ENCODE results near the gene NOP53. TPM values are rescaled to one million over a fixed set of nuclear protein-coding genes. Genes with fewer than 3 reads are reported as not detected.
A peak's percentile ranks its signal among the peaks of the same experiment; 100 is the strongest.
"Not testable (repeated sequence)": the region's sequence is repeated elsewhere in the genome, so short reads cannot be mapped to it uniquely, and the experiment has no call there.

NOP53 gene
- total RNA-seq, 4 donors from 2014 or later: 141 to 262 (median 150) TPM

DNA sequence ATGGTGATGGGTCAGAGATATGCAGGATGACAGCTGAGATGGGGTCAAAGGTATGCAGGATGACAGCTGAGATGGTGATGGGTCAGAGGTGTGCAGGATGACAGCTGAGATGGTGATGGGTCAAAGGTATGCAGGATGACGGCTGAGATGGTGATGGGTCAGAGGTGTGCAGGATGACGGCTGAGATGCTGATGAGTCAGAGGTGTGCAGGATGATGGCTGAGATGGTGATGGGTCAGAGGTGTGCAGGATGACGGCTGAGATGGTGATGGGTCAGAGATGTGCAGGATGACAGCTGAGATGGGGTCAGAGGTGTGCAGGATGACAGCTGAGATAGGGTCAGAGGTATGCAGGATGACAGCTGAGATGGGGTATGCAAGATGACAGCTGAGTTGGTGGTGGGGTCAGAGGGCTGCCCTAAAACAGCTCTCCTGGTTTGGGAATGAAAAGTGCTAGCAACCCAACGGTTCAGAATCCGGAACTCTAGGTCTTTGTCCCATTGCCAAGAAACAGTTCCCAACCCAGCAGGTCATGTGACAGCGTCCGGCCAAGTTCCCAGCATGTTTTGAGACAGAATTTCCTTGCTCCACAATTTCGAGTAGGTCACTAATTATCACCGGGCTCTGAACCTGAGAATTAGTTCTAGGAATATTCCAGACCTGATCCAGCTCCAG, 36.4 kb downstream of the NOP53 start:
- H3K27ac ChIP-seq: peak overlapping the region; percentile 93 to 99 (median 95)
- H3K27me3 ChIP-seq: no peaks in the 10 kb centered on the region
- DNase-seq: peak in 1 of 2 donors; percentile 39
- no peaks in the 10 kb centered on the region for H3K9me3 ChIP-seq
- peaks cover 0 to 44% of the 10 kb centered on the region in 2 donors for H3K36me3 ChIP-seq
- TF ChIP-seq, protein P1, sequence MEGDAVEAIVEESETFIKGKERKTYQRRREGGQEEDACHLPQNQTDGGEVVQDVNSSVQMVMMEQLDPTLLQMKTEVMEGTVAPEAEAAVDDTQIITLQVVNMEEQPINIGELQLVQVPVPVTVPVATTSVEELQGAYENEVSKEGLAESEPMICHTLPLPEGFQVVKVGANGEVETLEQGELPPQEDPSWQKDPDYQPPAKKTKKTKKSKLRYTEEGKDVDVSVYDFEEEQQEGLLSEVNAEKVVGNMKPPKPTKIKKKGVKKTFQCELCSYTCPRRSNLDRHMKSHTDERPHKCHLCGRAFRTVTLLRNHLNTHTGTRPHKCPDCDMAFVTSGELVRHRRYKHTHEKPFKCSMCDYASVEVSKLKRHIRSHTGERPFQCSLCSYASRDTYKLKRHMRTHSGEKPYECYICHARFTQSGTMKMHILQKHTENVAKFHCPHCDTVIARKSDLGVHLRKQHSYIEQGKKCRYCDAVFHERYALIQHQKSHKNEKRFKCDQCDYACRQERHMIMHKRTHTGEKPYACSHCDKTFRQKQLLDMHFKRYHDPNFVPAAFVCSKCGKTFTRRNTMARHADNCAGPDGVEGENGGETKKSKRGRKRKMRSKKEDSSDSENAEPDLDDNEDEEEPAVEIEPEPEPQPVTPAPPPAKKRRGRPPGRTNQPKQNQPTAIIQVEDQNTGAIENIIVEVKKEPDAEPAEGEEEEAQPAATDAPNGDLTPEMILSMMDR (IDR thresholded peaks at IDR 0.05 in 4 of 5, conservative IDR thresholded peaks at IDR 0.05 in 1 of 5): no peak
- TF ChIP-seq POLR2A (IDR thresholded peaks at IDR 0.05): no peak
- intact Hi-C loops (cut with DNase I; ENCODE audit: low total_unique reads) (loop anchor here (5.0 kb wide), 1 partner anchor 269 kb away; no protein-coding TSS in a partner anchor), in situ Hi-C loops (cut with MboI; ENCODE audit: low sequenced_read_pairs in 4 of 4) (no loop called here)
- no peak for ATAC-seq
- H3K4me3 ChIP-seq: no peak overlapping the region
- H3K4me1 ChIP-seq: peaks cover 47 to 49% of the 10 kb centered on the region in 2 donors

GRCh38 chr19:47786566-47786965, 41.2 kb downstream of the NOP53 start:
- in situ Hi-C loops (cut with MboI; ENCODE audit: low sequenced_read_pairs in 4 of 4): loop anchor here in 1 of 4 donors (5.0 kb wide), 1 partner anchor 74 kb away; the partner anchor contains the start of gene EHD2
- peaks cover 29 to 32% of the 10 kb centered on the region in 2 donors for H3K4me1 ChIP-seq
- ATAC-seq: peak; percentile 93 to 97
- intact Hi-C loops (cut with DNase I; ENCODE audit: low total_unique reads): no loop called here
- H3K9me3 ChIP-seq: no peaks in the 10 kb centered on the region
- DNase-seq: peak; percentile 64 to 85
- peak overlapping the region; percentile 58 to 81 (median 74) for H3K27ac ChIP-seq
- TF ChIP-seq, protein P1 (IDR thresholded peaks at IDR 0.05 in 4 of 5, conservative IDR thresholded peaks at IDR 0.05 in 1 of 5): no peak
- no peak for TF ChIP-seq POLR2A (IDR thresholded peaks at IDR 0.05)
- no peaks in the 10 kb centered on the region for H3K27me3 ChIP-seq
- peaks cover 0 to 33% of the 10 kb centered on the region in 2 donors for H3K36me3 ChIP-seq
- H3K4me3 ChIP-seq: no peak overlapping the region

GRCh38 chr19:47787307-47787706, 42.0 kb downstream of the NOP53 start:
- ATAC-seq: peak; percentile 57 to 68
- in situ Hi-C loops (cut with MboI; ENCODE audit: low sequenced_read_pairs in 4 of 4): loop anchor here in 1 of 4 donors (5.0 kb wide), 1 partner anchor 75 kb away; the partner anchor contains the start of gene EHD2
- intact Hi-C loops (cut with DNase I; ENCODE audit: low total_unique reads); H3K4me3 ChIP-seq; H3K9me3 ChIP-seq; H3K27me3 ChIP-seq: not testable (repeated sequence)
- DNase-seq: peak in 1 of 2 donors; percentile 50
- Histone ChIP-seq H3K27ac (peak overlapping the region; percentile 58 to 81 (median 74)), H3K4me1 (peaks cover 22 to 24% of the 10 kb centered on the region in 2 donors), H3K36me3 (peaks cover 0 to 31% of the 10 kb centered on the region in 2 donors)

DNA sequence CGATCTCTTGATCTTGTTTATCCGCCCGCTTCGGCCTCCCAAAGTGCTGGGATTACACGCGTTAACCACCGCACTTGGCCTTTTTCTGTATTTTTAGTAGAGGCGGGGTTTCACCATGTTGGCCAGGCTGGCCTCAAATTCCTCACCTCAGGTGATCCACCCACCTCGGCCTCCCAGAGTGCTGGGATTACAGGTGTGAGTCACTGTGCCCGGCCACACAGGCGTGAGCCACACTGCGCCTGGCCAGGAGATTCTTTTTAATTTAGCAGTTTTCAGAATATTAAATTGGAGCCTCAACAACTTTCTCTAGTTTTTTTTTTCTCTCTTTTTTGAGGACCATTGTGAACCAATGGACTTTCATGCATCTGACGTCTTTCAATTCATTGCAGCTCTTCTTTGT, 44.5 kb downstream of the NOP53 start:
- ATAC-seq; DNase-seq; H3K9me3 ChIP-seq; H3K27me3 ChIP-seq; H3K27ac ChIP-seq; H3K4me3 ChIP-seq; intact Hi-C loops (cut with DNase I; ENCODE audit: low total_unique reads): not testable (repeated sequence)
- H3K4me1 ChIP-seq: peaks cover 13 to 16% of the 10 kb centered on the region in 2 donors
- H3K36me3 ChIP-seq: peaks cover 0 to 11% of the 10 kb centered on the region in 2 donors
- in situ Hi-C loops (cut with MboI; ENCODE audit: low sequenced_read_pairs in 4 of 4): loop anchor here in 2 of 4 donors (5.0 kb wide), 1 partner anchor 78 kb away; the partner anchor contains the start of gene EHD2 (in 2 of the 2)

GRCh38 chr19:47790398-47790814, 45.1 kb downstream of the NOP53 start:
- H3K36me3 ChIP-seq: peaks cover 0 to 7% of the 10 kb centered on the region in 2 donors
- no peak overlapping the region for H3K27ac ChIP-seq
- H3K27me3 ChIP-seq: no peaks in the 10 kb centered on the region
- no peak overlapping the region for H3K4me3 ChIP-seq
- DNase-seq (peak in 1 of 2 donors; percentile 54), ATAC-seq (no peak)
- intact Hi-C loops (cut with DNase I; ENCODE audit: low total_unique reads) (no loop called here), in situ Hi-C loops (cut with MboI; ENCODE audit: low sequenced_read_pairs in 4 of 4) (loop anchor here in 1 of 4 donors (5.0 kb wide), 1 partner anchor 78 kb away; the partner anchor contains the start of gene EHD2)
- TF ChIP-seq POLR2A (IDR thresholded peaks at IDR 0.05): no peak
- TF ChIP-seq, protein P1 (IDR thresholded peaks at IDR 0.05 in 4 of 5, conservative IDR thresholded peaks at IDR 0.05 in 1 of 5): peak in 4 of 5 experiments; percentile 69 to 90 (median 77)
- H3K9me3 ChIP-seq: no peaks in the 10 kb centered on the region
- H3K4me1 ChIP-seq: peaks cover 13 to 16% of the 10 kb centered on the region in 2 donors
